Muscle of leg (tissue), 11 donors: Measurements from ENCODE around the gene CUL1. TPM values are rescaled to one million over a fixed set of nuclear protein-coding genes. Genes with fewer than 3 reads are reported as not detected.
A peak's percentile ranks its signal among the peaks of the same experiment; 100 is the strongest.
"Not testable (repeated sequence)": the region's sequence is repeated elsewhere in the genome, so short reads cannot be mapped to it uniquely, and the experiment has no call there.

Experiments
- DNase-seq: peaks from one replicate; pipeline ENCODE4 v3.0.0; 2013
- H3K27ac ChIP-seq: one replicate; pipeline ENCODE4 v1.5.1; 2013; ENCODE audit warnings: mild to moderate bottlenecking, low read length, control low read depth
- H3K27me3 ChIP-seq: one replicate; pipeline ENCODE4 v1.6.1; 2013; ENCODE audit warnings: low read length; ENCODE audit not compliant: control insufficient read depth, insufficient read depth
- H3K36me3 ChIP-seq: one replicate; pipeline ENCODE4 v1.6.1; 2013; ENCODE audit warnings: low read length; ENCODE audit not compliant: control insufficient read depth, insufficient read depth
- H3K4me1 ChIP-seq: one replicate; pipeline ENCODE4 v1.6.1; 2013; ENCODE audit warnings: low read length; ENCODE audit not compliant: control insufficient read depth, insufficient read depth
- H3K4me3 ChIP-seq: one replicate; pipeline ENCODE4 v1.5.1; 2013; ENCODE audit warnings: low read length, control low read depth
- H3K9me3 ChIP-seq: replicated peaks from 2 replicates; pipeline ENCODE4 v1.6.1; 2013; ENCODE audit warnings: low read depth, low read length; ENCODE audit not compliant: control insufficient read depth
- WGBS: methylation state at CpG from one replicate; pipeline ENCODE4 v1.1.5; 2013; ENCODE audit warnings: missing lambda C conversion rate; ENCODE audit not compliant: insufficient coverage; 5-methylcytosine and 5-hydroxymethylcytosine counted together
- polyA plus RNA-seq, 8 donors: library from polyadenylated mRNA; unstranded; fragments of 120-200 nt; gene quantifications; one replicate each; pipeline versions ENCODE4 v1.2.1 to v1.2.3, GENCODE V29; 2013; ENCODE audit warnings: inconsistent platforms in 1 of 8, low replicate concordance in 1 of 8; ENCODE audit not compliant: insufficient read length in 8 of 8, insufficient read depth in 1 of 8
- total RNA-seq: library from RNA; stranded (reverse); fragments of 120-200 nt; gene quantifications from one replicate; pipeline ENCODE4 v1.2.4, GENCODE V29; 2013

The CUL1 gene
- total and polyA plus RNA-seq, 9 donors, result 34.0 to 51.8 (median 47.5) TPM

GRCh38 chr7:148702876-148703670 is 4.4 kb downstream of the CUL1 start:
- WGBS, result 89% methylated on average over 6 of the region's 11 CpGs
- H3K36me3 ChIP-seq, result no peaks in the 10 kb centered on the region
- peaks cover 19% of the 10 kb centered on the region for H3K4me1 ChIP-seq
- no peak overlapping the region for H3K27ac ChIP-seq
- no peaks in the 10 kb centered on the region for H3K9me3 ChIP-seq
- H3K27me3 ChIP-seq, result no peaks in the 10 kb centered on the region
- DNase-seq, result no peak
- no peak overlapping the region for H3K4me3 ChIP-seq

GRCh38 chr7:148703671-148703962 is 4.9 kb downstream of the CUL1 start:
- H3K36me3 ChIP-seq, H3K9me3 ChIP-seq, H3K4me3 ChIP-seq, H3K27me3 ChIP-seq, H3K27ac ChIP-seq, DNase-seq: not testable (repeated sequence)
- WGBS, result 80% methylated on average over 3 of the region's 8 CpGs
- H3K4me1 ChIP-seq, result peaks cover 24% of the 10 kb centered on the region

- H3K4me3 ChIP-seq, result no peak overlapping the region
- peaks cover 24% of the 10 kb centered on the region for H3K4me1 ChIP-seq
- no peak for DNase-seq
- no peaks in the 10 kb centered on the region for H3K9me3 ChIP-seq
- H3K36me3 ChIP-seq, result no peaks in the 10 kb centered on the region
- H3K27ac ChIP-seq, result no peak overlapping the region
- H3K27me3 ChIP-seq, result no peaks in the 10 kb centered on the region
- WGBS, result no CpG with 5 or more reads among the region's 3 CpGs
Measured at GRCh38 chr7:148704189-148704588, 5.5 kb downstream of the CUL1 start.

GRCh38 chr7:148704970-148705369 is 6.3 kb downstream of the CUL1 start:
- Histone ChIP-seq H3K9me3 (no peaks in the 10 kb centered on the region), H3K36me3 (no peaks in the 10 kb centered on the region), H3K4me1 (peaks cover 24% of the 10 kb centered on the region), H3K27me3 (no peaks in the 10 kb centered on the region), H3K4me3 (no peak overlapping the region), H3K27ac (no peak overlapping the region)
- no peak for DNase-seq
- 40% methylated on average over 1 of the region's 3 CpGs for WGBS

GRCh38 chr7:148706368-148706767 is 7.7 kb downstream of the CUL1 start:
- no peaks in the 10 kb centered on the region for H3K9me3 ChIP-seq
- no peak overlapping the region for H3K4me3 ChIP-seq
- H3K36me3 ChIP-seq, result no peaks in the 10 kb centered on the region
- H3K4me1 ChIP-seq, result peaks cover 16% of the 10 kb centered on the region
- no peak for DNase-seq
- WGBS, result no CpG with 5 or more reads among the region's 5 CpGs
- H3K27me3 ChIP-seq, result no peaks in the 10 kb centered on the region
- H3K27ac ChIP-seq, result no peak overlapping the region

- DNase-seq, result no peak
- no peak overlapping the region for H3K27ac ChIP-seq
- no peaks in the 10 kb centered on the region for H3K9me3 ChIP-seq
- H3K4me1 ChIP-seq, result peaks cover 9% of the 10 kb centered on the region
- no peaks in the 10 kb centered on the region for H3K27me3 ChIP-seq
- no peak overlapping the region for H3K4me3 ChIP-seq
- WGBS, result 64% methylated on average over 3 of the region's 7 CpGs
- no peaks in the 10 kb centered on the region for H3K36me3 ChIP-seq
Measured at GRCh38 chr7:148708026-148708885, 9.6 kb downstream of the CUL1 start.

- Histone ChIP-seq H3K9me3 (no peaks in the 10 kb centered on the region), H3K36me3 (no peaks in the 10 kb centered on the region), H3K27me3 (no peaks in the 10 kb centered on the region), H3K27ac (no peak overlapping the region), H3K4me1 (peaks cover 9% of the 10 kb centered on the region), H3K4me3 (no peak overlapping the region)
- peak; percentile 61 for DNase-seq
- WGBS, result no CpG with 5 or more reads among the region's 6 CpGs
Measured at GRCh38 chr7:148709014-148709413, 10.3 kb downstream of the CUL1 start.

GRCh38 chr7:148710426-148710825 is 11.7 kb downstream of the CUL1 start:
- H3K4me1 ChIP-seq, H3K4me3 ChIP-seq, H3K9me3 ChIP-seq, H3K27me3 ChIP-seq, H3K27ac ChIP-seq, H3K36me3 ChIP-seq, DNase-seq: not testable (repeated sequence)
- 93% methylated on average over 13 of the region's 17 CpGs for WGBS

- Histone ChIP-seq H3K9me3 (peaks cover 3% of the 10 kb centered on the region), H3K27me3 (no peaks in the 10 kb centered on the region), H3K4me3 (no peak overlapping the region), H3K36me3 (peaks cover 3% of the 10 kb centered on the region), H3K27ac (no peak overlapping the region), H3K4me1 (peaks cover 9% of the 10 kb centered on the region)
- no peak for DNase-seq
- 61% methylated on average over 6 of the region's 16 CpGs for WGBS
Measured at GRCh38 chr7:148711191-148712102, 12.7 kb downstream of the CUL1 start.
